ENCODE measurements around the gene KRT32. TPM values are rescaled to one million over a fixed set of nuclear protein-coding genes. Genes with fewer than 3 reads are reported as not detected.
A peak's percentile ranks its signal among the peaks of the same experiment; 100 is the strongest.

The KRT32 gene
- total RNA-seq, 1 donor from 2014 or later, result not detected

DNA sequence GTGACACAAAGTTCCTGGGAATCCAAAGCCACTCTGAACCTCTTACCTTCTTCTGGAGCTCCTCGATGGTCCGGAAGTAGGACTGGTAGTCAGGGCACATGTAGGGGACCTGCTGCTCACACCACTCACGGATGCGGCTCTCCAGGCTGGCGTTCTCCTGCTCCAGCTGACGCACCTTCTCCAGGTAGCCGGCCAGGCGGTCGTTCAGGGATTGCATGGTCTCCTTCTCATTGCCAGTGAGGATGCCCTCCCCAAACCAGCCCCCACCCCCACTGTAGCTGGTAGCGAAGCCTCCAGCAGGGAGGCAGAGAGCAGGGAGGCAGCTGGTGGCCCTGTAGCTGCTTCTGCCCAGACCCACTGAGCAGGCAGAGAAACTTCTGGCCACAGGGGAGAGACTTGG is 13.4 kb upstream of the KRT32 start:
- H3K4me3 ChIP-seq (ENCODE audit: low read depth, low read length), result no peak overlapping the region
- TF ChIP-seq, protein P1, sequence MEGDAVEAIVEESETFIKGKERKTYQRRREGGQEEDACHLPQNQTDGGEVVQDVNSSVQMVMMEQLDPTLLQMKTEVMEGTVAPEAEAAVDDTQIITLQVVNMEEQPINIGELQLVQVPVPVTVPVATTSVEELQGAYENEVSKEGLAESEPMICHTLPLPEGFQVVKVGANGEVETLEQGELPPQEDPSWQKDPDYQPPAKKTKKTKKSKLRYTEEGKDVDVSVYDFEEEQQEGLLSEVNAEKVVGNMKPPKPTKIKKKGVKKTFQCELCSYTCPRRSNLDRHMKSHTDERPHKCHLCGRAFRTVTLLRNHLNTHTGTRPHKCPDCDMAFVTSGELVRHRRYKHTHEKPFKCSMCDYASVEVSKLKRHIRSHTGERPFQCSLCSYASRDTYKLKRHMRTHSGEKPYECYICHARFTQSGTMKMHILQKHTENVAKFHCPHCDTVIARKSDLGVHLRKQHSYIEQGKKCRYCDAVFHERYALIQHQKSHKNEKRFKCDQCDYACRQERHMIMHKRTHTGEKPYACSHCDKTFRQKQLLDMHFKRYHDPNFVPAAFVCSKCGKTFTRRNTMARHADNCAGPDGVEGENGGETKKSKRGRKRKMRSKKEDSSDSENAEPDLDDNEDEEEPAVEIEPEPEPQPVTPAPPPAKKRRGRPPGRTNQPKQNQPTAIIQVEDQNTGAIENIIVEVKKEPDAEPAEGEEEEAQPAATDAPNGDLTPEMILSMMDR (conservative IDR thresholded peaks at IDR 0.05; ENCODE audit: low read depth, low read length), result no peak
- DNase-seq (ENCODE audit: low read depth), result no peak

DNA sequence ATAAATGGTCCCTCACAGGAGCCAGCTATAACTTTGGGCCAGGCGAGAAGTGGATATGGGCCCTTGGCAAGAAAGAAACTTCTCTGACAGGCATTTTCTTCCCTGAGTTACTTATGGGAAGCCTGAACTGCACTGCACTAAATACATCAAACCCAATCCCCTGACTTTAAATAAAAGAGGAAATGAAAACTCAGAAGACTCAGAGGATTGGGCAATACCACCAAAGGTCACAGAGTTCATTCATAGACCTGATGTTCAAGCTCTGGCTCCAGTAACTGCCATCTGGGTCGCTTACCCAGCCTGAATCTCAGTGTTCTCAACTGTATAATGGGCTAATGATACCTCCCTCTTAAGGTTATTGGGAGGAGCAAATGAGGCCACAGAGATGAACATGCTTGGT is 12.9 kb upstream of the KRT32 start:
- DNase-seq (ENCODE audit: low read depth), result no peak
- TF ChIP-seq, protein P1 (conservative IDR thresholded peaks at IDR 0.05; ENCODE audit: low read depth, low read length), result no peak
- no peak overlapping the region for H3K4me3 ChIP-seq (ENCODE audit: low read depth, low read length)

DNA sequence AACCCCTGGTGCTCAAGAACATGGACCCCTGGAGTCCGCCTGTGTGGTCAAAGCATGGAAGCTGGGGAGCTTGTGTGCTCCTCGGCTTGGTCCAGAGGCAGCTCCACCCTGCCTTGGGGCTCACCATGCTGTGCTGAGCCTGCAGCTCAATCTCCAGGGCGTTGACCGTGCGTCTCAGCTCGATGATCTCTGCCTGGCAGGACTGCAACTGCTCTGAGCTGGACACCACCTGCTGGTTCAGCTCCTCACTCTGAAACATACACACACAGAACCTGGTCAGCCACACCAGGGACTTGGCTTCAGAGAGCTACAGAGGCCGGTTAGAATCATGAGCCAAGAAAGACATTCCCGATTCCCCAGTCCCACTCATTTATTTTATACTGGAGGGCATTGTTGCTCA is 11.1 kb upstream of the KRT32 start:
- TF ChIP-seq, protein P1 (conservative IDR thresholded peaks at IDR 0.05; ENCODE audit: low read depth, low read length), result peak; percentile 44
- H3K4me3 ChIP-seq (ENCODE audit: low read depth, low read length), result no peak overlapping the region
- DNase-seq (ENCODE audit: low read depth), result no peak

DNA sequence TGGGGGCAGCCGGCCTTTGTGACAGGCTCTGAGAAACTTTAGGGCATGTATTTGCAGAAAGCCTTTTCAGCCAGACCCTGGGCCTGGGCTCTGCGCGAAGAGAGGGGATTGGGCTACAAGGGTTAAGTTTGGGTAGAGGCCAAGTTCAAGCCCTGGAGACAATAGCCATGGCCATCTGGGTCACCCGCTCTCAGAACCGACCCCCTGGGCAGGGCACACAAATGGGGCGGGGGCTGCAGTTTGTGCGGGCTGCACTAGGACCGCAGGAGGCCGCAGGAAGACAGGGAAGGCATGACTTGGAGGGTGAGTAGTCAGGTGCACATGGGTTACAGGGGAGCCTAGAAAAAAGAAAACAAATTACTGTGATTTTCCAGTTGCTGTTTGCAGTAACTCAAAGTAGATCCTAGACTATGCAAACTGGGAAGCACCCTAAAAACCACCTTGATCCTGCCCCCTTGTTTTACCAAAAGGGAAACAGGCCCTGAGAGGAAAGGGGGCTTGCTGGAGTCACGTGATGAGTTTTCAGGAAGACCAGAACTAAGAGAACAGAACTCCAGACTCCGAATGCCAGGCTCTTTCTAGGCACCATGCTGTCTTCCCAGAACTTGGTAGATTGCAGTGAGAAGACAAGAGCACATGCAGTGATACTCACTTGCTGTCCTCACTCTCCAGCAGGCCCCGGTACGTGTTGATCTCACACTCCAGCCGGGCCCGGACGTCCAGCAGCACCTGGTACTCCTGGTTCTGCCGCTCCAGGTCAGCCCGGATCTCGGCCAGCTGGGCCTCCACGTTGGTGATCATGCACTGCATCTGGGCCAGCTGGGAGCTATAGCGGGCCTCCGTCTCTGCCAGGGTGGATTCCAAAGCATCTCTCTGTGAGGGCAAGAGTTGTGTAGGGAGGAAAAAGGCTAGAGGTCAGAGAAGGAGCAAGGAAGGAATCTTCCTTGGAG is 10.0 kb upstream of the KRT32 start:
- DNase-seq (ENCODE audit: low read depth), result no peak
- TF ChIP-seq, protein P1 (conservative IDR thresholded peaks at IDR 0.05; ENCODE audit: low read depth, low read length), result no peak
- no peak overlapping the region for H3K4me3 ChIP-seq (ENCODE audit: low read depth, low read length)

DNA sequence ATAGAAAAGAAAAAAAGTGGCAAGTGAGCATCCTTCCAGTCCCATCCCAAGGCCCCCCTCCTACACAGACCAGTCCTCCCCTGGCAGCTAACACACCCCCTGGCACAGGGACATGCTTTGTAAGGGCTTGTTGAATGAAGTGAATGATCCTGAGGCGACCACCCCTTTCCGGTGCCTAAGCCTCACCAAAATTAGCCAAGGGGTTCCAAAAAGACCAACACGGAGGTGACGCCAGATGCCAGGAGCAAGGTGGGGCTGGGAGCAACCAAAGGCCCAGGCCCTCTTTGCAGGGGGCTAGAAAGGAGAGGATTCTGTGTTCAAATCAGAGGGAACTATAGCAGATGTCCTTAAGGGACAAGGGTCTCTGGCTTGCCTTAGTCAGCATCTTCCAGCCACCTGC is 8.2 kb upstream of the KRT32 start:
- TF ChIP-seq, protein P1 (conservative IDR thresholded peaks at IDR 0.05; ENCODE audit: low read depth, low read length), result no peak
- no peak overlapping the region for H3K4me3 ChIP-seq (ENCODE audit: low read depth, low read length)
- no peak for DNase-seq (ENCODE audit: low read depth)

DNA sequence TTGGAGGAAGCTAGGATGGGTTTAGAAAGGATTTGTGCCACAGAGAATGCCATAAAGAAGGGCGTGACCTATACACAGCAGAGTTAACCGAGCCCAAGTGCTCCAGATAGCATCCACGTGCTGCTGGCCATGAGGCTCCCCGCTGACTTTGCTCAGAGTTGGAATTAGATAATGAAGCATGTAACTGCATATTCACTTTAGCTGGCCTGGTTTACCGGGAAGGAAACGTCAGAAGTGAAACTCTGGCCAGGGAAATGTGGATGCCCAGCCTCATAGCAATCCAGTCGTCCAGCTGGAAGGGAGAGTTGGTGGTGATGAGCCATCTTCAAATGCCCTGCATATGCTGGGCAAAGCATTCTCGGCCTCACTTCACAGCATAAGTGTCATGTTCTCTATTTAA is 7.7 kb upstream of the KRT32 start:
- no peak for DNase-seq (ENCODE audit: low read depth)
- no peak overlapping the region for H3K4me3 ChIP-seq (ENCODE audit: low read depth, low read length)
- TF ChIP-seq, protein P1 (conservative IDR thresholded peaks at IDR 0.05; ENCODE audit: low read depth, low read length), result no peak

DNA sequence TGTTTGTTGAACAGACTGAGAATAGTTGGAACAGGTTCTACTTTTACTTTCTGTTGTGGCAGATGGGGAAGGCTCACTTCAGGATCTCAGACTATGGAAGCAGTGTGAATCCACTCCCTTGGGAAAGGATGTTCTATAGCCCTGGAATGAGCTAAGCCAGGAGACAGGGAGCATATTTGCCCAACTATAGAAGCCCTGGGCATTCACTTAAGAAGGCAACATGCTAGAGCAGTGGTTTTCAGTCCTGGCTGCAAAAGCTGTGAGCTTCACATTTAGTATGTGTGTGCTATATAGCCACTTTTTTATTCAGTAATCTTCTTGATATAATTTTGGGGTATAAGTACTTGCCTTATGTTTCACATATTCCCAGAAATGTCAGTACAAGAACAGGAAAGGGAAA is 1.2 kb upstream of the KRT32 start:
- TF ChIP-seq, protein P1 (conservative IDR thresholded peaks at IDR 0.05; ENCODE audit: low read depth, low read length), result no peak
- no peak overlapping the region for H3K4me3 ChIP-seq (ENCODE audit: low read depth, low read length)
- no peak for DNase-seq (ENCODE audit: low read depth)
